Heart left ventricle (tissue), 13 donors: ENCODE results near the gene TMEM86B.

Source experiments
- CTCF ChIP-seq, 12 donors: fragments of 200-600 bp; sonication (generic) in 4 of 12; IDR thresholded peaks; one replicate each; pipeline versions ENCODE4 v1.5.0 to v1.8.0; 2018 to 2022; ENCODE audit warnings: antibody characterized with exemption in 12 of 12, mild to moderate bottlenecking in 5 of 12
- POLR2A ChIP-seq, 2 donors: fragments of 450-650 bp; IDR thresholded peaks; one replicate each; pipeline ENCODE4 v1.6.1; 2017; ENCODE audit warnings: antibody characterized with exemption in 2 of 2, mild to moderate bottlenecking in 2 of 2, moderate library complexity in 2 of 2
- donor health status: ischemic (EF 13 %, LVEDD 7.1; RV severe dilation, severe dysfunction).
- donor health status: DM: no; HTN: yes; CAD: no.
- donor health status: DM: no; HTN: no; CAD: no.
- donor health status: ischemic (EF 25% LVEDD 6.9; RV normal size, moderate dysfunction).
- donor health status: ischemic (EF 25% LVEDD 5.7; RV mildly dilated, moderate dysfunction).
- donor health status: ischemic (EF 35%, LVEDD 5.7; RV mildly dilated, moderate dysfunction).
- donor health status: nonischemic (EF 11% LVEDD 7.7; RV severe dilation, severe dysfunction).
- donor health status: DM: yes; HTN: yes; CAD: no.
- donor health status: PGD.
- donor health status: ischemic (EF 29% LVEDD 5.4; RV normal size, mild dysfunction).
- donor health status: nonischemic (EF 23%, LVEDD 6.1; RV moderate dilation, normal function).

- TF ChIP-seq CTCF (IDR thresholded peaks at IDR 0.05) = no peak
- TF ChIP-seq POLR2A (IDR thresholded peaks at IDR 0.05) = no peak
Measured at GRCh38 chr19:55259540-55260210, 31.1 kb upstream of the TMEM86B start.
